ENCODE results near the gene ZSCAN12. TPM values are rescaled to one million over a fixed set of nuclear protein-coding genes. Genes with fewer than 3 reads are reported as not detected.
"Not testable (repeated sequence)": the region's sequence is repeated elsewhere in the genome, so short reads cannot be mapped to it uniquely, and the experiment has no call there.

The ZSCAN12 gene
- total RNA-seq, result 10 to 100 TPM; 10.5 to 12.8 TPM
- polyA plus RNA-seq (2013, experiment 1 of 2), result 11.0 TPM
- polyA plus RNA-seq (2013, experiment 2 of 2), result 9.4 TPM
- long read RNA-seq, experiment 1, partial matches to known transcripts, result 0 of 4 reads
- long read RNA-seq, experiment 1, other reads (novel, unspliced or antisense), result 4 of 4 reads
- long read RNA-seq, experiment 2, partial matches to known transcripts, result 5 of 17 reads
- long read RNA-seq, experiment 2, other reads (novel, unspliced or antisense), result 9 of 17 reads
- long read RNA-seq, experiment 3, transcript ZSCAN12-202 (6 exons, 3,909 nt), result major isoform, 8 of 36 reads
- long read RNA-seq, experiment 3, partial matches to known transcripts, result 20 of 36 reads
- long read RNA-seq, experiment 3, other reads (novel, unspliced or antisense), result 8 of 36 reads
- long read RNA-seq, experiment 4, partial matches to known transcripts, result 1 of 1 reads
- long read RNA-seq, experiment 4, other reads (novel, unspliced or antisense), result 0 of 1 reads

DNA sequence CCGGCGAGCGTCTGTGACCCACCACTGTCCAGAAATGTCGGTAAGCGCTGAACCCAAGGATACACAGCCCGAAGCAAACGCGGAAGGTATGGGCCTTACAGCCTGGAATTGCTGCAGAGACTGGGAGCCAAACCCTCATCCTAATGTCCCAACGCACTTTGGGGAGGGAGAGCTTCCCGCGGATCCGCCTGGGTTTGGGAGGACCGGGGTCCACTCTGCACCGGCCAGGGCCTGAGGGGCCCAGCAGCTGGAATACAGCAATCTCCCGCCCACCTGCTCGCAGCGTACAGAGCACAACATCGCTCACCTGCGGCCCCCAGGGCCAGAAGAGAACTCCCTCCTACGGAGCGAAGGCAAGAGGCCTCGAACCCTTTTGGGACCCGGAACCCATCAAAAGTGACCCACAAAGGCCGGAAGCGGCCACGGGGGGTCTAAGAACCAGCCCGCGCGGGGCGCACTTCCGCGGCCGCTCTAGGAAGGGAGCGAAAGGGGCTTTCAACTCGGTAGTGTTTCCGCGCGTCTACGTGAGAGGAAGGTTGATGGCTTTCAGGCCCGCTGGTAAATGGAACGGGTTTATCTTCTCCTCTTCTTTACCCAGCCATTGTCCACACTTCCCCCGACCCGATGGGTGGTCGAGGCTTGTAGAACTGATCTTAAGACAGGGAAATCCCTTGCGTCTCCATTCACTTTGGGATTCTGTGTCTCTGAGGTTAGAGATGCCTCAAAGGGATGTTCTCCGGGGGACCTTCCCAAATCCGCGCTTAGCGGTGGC is at the start of gene ZSCAN12:
TSS of gene ZSCAN12 (minus strand) at position 398 of the 772 bp plus-strand sequence. CDS start 1,342 bp downstream, outside the sequence.
- H3K27me3 ChIP-seq (ENCODE audit: control insufficient read depth, insufficient read depth, low read length, poor library complexity, severe bottlenecking), result peaks cover 13% of the 10 kb centered on the region
- peaks cover 34% of the 10 kb centered on the region for H3K36me3 ChIP-seq (ENCODE audit: control insufficient read depth, insufficient read depth, low read length)
- TF ChIP-seq, protein P1, sequence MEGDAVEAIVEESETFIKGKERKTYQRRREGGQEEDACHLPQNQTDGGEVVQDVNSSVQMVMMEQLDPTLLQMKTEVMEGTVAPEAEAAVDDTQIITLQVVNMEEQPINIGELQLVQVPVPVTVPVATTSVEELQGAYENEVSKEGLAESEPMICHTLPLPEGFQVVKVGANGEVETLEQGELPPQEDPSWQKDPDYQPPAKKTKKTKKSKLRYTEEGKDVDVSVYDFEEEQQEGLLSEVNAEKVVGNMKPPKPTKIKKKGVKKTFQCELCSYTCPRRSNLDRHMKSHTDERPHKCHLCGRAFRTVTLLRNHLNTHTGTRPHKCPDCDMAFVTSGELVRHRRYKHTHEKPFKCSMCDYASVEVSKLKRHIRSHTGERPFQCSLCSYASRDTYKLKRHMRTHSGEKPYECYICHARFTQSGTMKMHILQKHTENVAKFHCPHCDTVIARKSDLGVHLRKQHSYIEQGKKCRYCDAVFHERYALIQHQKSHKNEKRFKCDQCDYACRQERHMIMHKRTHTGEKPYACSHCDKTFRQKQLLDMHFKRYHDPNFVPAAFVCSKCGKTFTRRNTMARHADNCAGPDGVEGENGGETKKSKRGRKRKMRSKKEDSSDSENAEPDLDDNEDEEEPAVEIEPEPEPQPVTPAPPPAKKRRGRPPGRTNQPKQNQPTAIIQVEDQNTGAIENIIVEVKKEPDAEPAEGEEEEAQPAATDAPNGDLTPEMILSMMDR (conservative IDR thresholded peaks at IDR 0.05), result peak; percentile 83
- H3K4me3 ChIP-seq (ENCODE audit: low read length), result peak within 1 kb of the TSS; percentile 82
- no peaks in the 10 kb centered on the region for H3K4me1 ChIP-seq (ENCODE audit: control insufficient read depth, insufficient read depth, low read length)
- H3K9ac ChIP-seq (ENCODE audit: extremely low read depth, low read length, poor library complexity, severe bottlenecking), result peak within 1 kb of the TSS; percentile 73
- Mint-ChIP-seq H3K4me1 (peaks cover 28% of the 10 kb centered on the region), H3K27ac (peak within 1 kb of the TSS; percentile 96), H3K4me3 (peak within 1 kb of the TSS; percentile 94), H3K27me3 (ENCODE audit: insufficient read depth) (peaks cover 28% of the 10 kb centered on the region), H3K36me3 (ENCODE audit: low read depth) (peaks cover 34% of the 10 kb centered on the region), H3K9me3 (no peaks in the 10 kb centered on the region)
- WGBS, 2 experiments (ENCODE audit: insufficient coverage in 1 of 2, insufficient read length in 1 of 2), result 1% methylated on average over 27 to 49 of the region's 49 CpGs
- DNase-seq, result peak; percentile 95
- H3K27ac ChIP-seq (ENCODE audit: low read depth, low read length), result peak within 1 kb of the TSS; percentile 39
- no peaks in the 10 kb centered on the region for H3K9me3 ChIP-seq (ENCODE audit: control insufficient read depth, low read length)

DNA sequence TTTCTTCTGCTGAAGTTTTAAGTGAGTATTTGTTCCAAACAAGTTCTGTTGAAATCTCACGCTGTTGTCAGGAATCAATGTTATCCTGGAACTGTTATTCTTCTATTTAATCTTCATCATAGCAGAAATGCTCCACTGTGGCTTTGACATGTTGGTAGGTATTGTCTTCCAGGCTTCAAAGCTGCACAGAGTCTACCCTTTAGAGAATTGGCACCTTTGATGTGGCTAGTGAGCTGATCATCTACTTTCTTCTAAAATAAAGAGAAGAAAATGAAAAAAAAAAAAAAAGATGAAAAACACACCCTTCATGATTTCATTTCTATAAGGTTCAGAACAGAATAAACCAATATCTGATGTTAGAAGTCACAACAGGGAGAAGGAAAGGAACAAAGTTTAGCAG is 49.5 kb upstream of the ZSCAN12 start:
- peaks cover 4% of the 10 kb centered on the region for H3K9me3 Mint-ChIP-seq
- peaks cover 21% of the 10 kb centered on the region for H3K27me3 Mint-ChIP-seq (ENCODE audit: insufficient read depth)
- Histone ChIP-seq H3K9me3 (ENCODE audit: control insufficient read depth, low read length) (no peaks in the 10 kb centered on the region), H3K4me1 (ENCODE audit: control insufficient read depth, insufficient read depth, low read length) (no peaks in the 10 kb centered on the region), H3K27ac (ENCODE audit: low read depth, low read length) (no peak overlapping the region), H3K27me3 (ENCODE audit: control insufficient read depth, insufficient read depth, low read length, poor library complexity, severe bottlenecking) (peaks cover 35% of the 10 kb centered on the region), H3K36me3 (ENCODE audit: control insufficient read depth, insufficient read depth, low read length) (no peaks in the 10 kb centered on the region), H3K4me3 (ENCODE audit: low read length) (no peak overlapping the region), H3K9ac (ENCODE audit: extremely low read depth, low read length, poor library complexity, severe bottlenecking) (no peak overlapping the region)
- TF ChIP-seq, protein P1 (conservative IDR thresholded peaks at IDR 0.05), result no peak
- DNase-seq, result no peak
- 80% methylated on average over 1 of the region's 1 CpG; no CpG with 5 or more reads in 1 of the 2 experiments for WGBS, 2 experiments (ENCODE audit: insufficient coverage in 1 of 2, insufficient read length in 1 of 2)
- H3K4me3 Mint-ChIP-seq, result no peak overlapping the region
- peaks cover 2% of the 10 kb centered on the region for H3K4me1 Mint-ChIP-seq
- no peaks in the 10 kb centered on the region for H3K36me3 Mint-ChIP-seq (ENCODE audit: low read depth)
- H3K27ac Mint-ChIP-seq, result no peak overlapping the region

DNA sequence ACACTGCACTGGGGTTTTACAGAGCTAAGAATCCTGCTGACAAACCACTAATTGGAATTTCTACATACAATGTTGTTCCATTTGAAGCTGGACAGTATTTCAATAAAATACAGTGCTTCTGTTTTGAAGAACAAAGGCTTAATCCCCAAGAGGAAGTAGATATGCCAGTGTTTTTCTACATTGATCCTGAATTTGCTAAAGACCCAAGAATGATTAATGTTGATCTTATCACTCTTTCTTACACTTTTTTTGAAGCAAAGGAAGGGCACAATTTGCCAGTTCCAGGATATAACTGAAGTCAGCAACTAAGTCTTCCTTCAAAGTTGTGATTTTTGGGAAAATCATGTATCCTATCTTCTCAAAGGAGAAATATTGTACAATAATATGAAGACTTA is 48.0 kb upstream of the ZSCAN12 start:
- not testable (repeated sequence) for H3K27ac ChIP-seq (ENCODE audit: low read depth, low read length); H3K4me1 ChIP-seq (ENCODE audit: control insufficient read depth, insufficient read depth, low read length); H3K4me1 Mint-ChIP-seq; H3K9me3 Mint-ChIP-seq; H3K36me3 Mint-ChIP-seq (ENCODE audit: low read depth); H3K9me3 ChIP-seq (ENCODE audit: control insufficient read depth, low read length); H3K36me3 ChIP-seq (ENCODE audit: control insufficient read depth, insufficient read depth, low read length); DNase-seq; H3K27ac Mint-ChIP-seq
- Mint-ChIP-seq H3K27me3 (ENCODE audit: insufficient read depth) (peaks cover 12% of the 10 kb centered on the region), H3K4me3 (peak overlapping the region; percentile 82)
- Histone ChIP-seq H3K9ac (ENCODE audit: extremely low read depth, low read length, poor library complexity, severe bottlenecking) (peak overlapping the region; percentile 36), H3K27me3 (ENCODE audit: control insufficient read depth, insufficient read depth, low read length, poor library complexity, severe bottlenecking) (peaks cover 22% of the 10 kb centered on the region), H3K4me3 (ENCODE audit: low read length) (peak overlapping the region; percentile 83)

All from endodermal cell (in vitro differentiated cells).